NCI-H1092 (cell line): Measurements from ENCODE around the gene NPTX2.

Source experiments
- DNase-seq: peaks from one replicate; lab custom pipeline; 2025; lab: John Stamatoyannopoulos, UW

The NPTX2 gene

DNA sequence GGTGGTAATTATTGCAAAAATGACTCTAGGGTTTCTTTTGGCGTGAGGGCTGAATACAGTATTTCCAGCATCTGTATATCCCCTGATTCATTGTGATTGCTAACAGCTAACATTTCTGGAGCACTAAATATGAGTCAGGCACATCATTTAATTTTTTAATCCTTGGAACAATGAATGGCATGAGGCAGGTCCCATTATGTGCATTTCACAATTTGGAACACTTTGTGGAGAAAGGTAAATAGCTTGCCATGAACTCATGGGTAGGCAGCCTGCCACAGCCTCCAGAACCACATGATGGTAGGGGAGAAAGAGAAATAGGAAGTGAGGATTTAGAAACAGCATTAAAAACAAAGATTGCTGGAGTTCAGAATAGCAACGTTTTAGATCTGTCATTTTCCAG, 1.7 kb downstream of the NPTX2 start:
- no peak for DNase-seq

DNA sequence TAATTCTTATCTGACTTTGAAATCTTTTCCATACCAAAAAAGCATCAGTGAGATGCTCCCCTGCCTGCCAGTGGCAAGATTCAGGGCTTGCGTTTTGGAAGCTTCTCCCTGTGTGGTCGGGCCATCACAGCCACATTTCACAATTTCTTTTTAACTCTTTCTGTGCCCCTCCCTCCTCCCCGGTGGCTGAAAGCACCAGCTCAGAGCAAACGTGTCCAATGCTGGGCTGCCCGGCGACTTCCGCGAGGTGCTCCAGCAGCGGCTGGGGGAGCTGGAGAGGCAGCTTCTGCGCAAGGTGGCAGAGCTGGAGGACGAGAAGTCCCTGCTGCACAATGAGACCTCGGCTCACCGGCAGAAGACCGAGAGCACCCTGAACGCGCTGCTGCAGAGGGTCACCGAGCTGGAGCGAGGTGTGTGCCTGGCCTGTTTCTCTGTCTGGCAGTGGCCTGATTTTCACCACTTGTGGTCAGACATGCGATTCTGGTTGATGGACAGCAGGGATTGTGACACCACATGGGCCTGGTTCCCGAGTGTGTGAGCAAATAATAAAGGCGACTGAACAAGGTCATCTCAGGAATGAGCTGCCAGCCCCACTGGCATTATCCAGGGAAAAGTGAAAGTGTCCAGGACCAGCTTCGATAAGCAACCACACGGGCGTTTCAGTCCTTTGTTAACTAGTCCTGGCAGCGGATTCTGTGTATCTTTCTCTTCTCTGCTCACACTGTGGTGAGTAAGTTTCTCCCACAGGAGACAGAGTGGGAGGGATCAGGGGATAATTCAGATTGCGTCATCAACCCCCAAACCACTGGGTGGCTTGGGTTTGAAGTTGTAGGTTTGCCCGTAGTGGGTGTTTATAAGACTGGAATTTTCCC, 2.6 kb downstream of the NPTX2 start:
- DNase-seq, result peak; percentile 3

DNA sequence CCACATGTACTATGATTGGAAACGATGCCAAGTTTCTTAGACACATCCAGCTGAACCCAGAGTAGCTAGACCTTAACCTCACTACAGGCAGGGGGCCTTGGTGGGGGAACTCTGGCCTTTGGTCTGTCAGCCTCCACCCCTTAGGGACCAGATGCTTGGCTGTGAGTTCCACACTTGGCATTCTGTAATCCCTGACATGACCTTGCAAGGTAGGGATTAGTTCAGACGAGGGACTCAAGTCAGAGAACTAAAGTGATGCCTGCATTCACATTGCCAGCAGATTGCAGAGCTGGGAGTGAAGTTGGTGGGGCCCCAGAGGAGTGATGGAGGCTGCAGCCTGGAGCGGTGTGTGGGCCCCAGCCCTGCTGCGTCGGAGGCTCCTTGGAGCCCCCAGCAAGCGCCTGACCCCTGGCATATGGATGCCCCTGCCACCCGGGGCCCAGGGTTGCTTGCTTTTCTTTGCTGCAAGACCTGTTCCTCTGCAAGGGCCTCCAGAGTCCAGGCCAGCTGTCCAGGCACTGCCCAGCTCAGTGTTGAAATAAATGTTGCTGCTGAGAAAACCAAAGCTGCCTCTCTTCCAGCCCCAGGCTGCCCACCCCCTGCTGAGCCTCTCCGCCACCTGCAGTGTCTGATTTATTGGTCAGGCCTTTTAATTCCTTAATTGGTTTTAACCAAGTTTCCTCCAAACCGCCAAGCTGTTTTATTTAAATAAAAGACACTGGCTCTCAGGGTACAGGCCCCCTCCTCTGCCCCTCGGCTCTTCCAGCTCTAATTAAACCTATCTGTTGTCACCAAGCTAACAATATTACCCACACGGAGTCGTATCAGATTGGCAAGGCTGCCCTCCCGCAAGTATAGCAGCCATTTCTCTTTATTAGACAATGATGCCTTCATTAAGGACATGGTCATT, 4.7 kb downstream of the NPTX2 start:
- no peak for DNase-seq

- no peak for DNase-seq
These were observed 5.8 kb downstream of the NPTX2 start for GRCh38 chr7:98622926-98623325.

- no peak for DNase-seq
These were observed 7.8 kb downstream of the NPTX2 start for GRCh38 chr7:98624846-98625420.

DNA sequence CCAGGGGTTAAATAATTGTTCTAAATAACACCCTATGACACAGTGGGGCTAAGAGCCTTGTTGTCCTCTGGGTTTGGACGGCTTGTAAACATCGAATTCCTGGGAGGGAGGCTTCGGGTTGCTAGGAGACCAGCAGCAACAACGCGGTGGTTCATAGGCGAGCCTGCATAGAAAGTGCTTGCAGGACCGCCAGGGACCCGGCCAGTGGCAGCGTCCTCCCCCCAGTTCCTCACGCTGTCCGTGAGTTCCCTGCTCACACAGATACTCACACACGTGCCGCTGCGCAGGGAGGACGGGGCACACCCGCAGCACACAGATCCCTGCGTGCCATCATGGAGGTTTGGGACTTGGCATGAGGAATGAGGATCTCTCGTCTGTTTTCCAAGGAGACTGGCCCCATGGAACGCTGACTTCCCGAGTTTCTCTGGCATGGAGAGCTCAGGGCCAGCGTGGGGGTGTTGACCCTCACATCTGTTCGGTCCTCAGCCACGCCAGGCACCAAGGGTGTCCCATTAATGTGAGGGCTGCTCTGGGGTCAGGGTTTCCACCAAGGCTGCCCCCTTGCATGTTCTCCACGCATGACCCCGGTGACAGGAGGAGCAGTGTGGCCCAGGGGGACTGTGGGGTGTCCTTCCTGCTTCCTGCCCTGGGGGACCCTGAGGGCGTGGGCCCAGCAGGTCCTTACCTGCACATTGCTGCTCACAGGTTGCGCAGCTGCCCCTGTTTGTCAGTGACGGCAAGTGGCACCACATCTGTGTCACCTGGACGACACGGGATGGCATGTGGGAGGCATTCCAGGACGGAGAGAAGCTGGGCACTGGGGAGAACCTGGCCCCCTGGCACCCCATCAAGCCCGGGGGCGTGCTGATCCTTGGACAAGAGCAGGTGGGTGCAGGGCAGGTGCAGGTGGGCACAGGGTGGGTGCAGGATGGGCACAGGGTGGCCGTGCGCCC, 9.7 kb downstream of the NPTX2 start:
- DNase-seq, result no peak

- no peak for DNase-seq
These were observed 10.3 kb downstream of the NPTX2 start for GRCh38 chr7:98627413-98627790.

DNA sequence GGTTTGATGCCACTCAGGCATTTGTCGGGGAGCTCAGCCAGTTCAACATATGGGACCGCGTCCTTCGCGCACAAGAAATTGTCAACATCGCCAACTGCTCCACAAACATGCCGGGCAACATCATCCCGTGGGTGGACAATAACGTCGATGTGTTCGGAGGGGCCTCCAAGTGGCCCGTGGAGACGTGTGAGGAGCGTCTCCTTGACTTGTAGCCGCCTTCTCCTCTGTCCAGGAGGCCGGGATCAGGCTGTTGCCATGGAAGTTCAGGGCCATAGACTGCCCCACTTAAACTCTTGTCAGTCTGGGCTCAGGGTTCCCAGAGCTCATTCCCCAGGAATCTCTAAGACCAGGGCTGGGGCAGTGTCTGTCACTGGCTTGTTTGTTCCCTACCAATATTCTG, 11.3 kb downstream of the NPTX2 start:
- DNase-seq, result no peak

DNA sequence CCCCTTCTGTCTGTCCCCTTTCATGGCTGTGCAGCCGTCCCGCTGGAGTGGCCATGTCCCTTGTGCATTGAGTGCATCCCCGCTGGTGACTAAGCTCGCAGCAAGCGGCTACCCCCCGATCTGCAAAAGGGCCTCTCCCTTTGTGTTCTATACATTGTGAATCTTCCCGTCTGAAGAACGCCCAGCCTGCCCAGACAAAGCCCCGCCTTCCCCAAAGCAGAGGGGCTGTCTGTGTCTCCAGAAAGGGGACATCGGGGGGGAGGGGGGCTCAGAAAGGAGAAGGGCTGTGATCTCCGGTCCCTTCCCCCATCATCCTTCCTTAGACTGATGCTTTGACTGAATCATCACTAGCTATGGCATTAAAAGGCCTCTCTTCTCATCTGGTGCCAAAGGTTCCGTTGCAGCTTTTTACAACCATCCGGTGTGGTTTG, 11.9 kb downstream of the NPTX2 start:
- no peak for DNase-seq

DNA sequence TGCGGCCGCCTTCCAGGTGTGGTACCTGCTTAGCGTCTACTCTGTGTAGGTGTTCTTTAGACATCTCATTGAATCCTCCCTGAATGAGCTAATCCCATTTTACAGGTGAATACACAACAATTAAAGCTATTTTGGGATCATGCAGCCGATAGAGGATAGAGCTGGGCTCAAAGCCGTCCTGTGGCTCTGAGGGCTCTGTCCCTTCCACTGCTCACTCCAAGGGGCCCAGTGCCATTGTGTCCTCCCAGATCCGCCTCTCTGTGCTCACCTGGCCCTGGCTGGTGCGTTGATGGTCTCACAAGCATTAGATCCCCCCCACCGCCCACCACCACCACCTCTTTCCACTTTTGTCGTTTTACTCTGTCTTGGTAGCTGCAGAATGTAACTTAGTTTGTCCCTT, 13.1 kb downstream of the NPTX2 start:
- DNase-seq, result no peak

DNA sequence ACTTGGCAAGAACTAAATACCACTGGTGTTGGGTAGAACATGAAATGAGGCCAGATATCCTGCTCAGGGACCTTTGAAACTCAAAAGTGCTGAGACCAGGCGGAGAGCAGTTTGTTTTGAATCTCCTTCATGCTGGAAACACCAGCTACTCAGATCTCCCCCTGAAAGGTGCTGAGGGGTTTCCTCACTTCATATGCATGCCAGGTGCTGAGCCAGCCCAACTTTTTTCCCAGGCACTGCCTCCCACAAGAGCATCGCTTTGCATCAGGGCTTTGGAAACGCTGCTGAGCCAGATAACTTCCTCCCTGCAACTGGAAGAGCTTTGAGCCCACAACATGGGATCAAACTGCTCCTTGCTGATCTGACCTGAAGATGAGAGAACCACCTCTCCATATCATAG, 13.7 kb downstream of the NPTX2 start:
- DNase-seq, result no peak

GRCh38 chr7:98638853-98639252, 21.8 kb downstream of the NPTX2 start:
- DNase-seq, result no peak

DNA sequence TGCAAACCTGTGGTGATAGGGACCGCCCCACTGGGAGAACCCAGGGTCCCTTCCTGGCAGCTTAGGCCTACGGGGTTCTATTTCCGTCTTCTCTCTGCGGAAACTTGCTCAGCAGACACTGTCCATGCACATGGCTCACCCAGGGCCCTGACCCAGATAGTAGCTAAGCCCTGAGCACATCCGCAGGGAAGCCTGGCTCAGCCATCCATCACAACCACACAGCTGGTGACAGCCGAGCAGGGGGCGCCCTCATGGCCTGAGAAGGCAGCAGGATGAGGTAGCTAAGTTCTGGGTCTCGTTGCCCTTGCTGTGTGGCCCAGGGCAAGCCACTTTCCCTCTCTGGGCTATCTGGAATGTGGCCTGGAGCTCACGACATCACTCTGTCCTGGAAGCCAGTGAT, 23.3 kb downstream of the NPTX2 start:
- no peak for DNase-seq

- peak; percentile 48 for DNase-seq
These were observed 24.8 kb downstream of the NPTX2 start for GRCh38 chr7:98641646-98642500.

GRCh38 chr7:98643236-98643985, 26.3 kb downstream of the NPTX2 start:
- no peak for DNase-seq

DNA sequence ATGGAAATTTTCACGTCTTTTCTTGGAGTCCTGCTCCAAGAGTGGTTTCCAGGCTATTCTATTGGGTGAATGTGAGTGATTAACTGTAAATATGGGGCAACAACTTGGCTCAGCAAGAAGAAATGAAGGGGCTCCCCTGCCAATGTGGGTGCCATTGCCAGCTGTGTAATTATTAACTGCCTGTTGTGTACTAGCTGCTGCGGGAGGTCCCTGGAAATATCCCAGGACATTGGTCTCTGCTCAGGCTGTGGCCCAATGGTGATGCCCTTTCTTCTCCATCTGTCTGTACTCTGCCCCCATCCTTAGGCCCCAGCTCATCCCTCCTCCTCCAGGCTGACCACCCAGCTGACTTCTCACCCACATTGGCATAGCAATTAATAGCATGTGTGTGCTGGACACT, 29.4 kb downstream of the NPTX2 start:
- no peak for DNase-seq

DNA sequence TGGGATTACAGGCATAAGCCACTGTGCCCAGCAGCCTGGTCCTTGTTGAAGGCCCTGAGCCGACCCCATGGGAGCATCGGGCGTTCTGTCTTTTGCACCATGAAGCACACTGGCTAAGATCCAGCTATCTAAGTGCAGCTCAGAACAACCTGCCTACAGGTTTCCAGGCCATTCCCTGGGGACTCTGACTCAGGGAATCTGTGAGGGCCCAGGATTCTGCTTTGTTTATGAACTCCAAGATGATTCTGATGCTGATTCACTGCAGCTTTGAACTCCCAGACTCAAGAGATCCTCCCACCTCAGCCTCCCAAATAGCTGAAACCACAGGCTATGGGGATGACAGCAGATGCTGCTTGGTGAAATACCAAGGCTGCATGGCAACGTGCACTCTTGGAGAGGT, 30.2 kb downstream of the NPTX2 start:
- no peak for DNase-seq

- no peak for DNase-seq
These were observed 34.7 kb downstream of the NPTX2 start for GRCh38 chr7:98651760-98652159.

DNA sequence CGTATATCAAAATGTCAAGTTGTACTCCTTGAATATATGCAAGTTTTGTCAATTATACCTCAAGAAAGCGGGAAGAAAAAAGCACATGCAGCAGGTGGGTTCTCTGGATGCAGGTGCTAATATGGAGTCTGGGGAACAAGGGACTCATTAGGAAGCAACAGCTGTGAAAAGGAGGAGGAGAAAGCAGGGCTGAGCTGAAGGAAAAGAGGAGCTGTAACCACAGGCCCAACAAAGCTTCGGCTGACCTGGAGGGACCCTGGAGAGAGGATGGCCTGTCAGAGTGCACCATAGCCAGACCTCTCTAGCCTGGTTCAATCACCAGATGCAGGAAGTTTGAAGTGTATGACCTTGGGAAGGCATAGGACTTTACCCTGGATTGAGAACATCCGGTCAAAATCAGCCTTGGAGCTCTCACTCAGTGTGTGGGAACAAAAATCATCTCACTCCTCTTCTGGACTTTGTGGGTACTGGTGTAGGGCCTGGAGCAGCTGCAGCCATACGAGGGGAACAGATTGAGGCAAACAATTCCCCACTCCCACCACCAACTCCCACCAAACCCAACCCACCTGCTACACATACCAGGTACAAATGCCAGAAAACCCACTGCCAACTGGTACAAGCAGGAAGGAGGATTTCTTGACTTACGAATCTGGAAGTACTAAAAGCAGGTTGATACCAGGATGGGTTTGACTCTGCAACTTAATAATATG, 36.7 kb downstream of the NPTX2 start:
- DNase-seq, result no peak
